DOHH2 (cell line): ENCODE data around the gene LSMEM2.
"Not testable (repeated sequence)": the region's sequence is repeated elsewhere in the genome, so short reads cannot be mapped to it uniquely, and the experiment has no call there.

ENCODE experiments used
- EZH2phosphoT487 ChIP-seq: fragments of 200-600 bp; sonication (generic); IDR thresholded peaks from 2 replicates; pipeline ENCODE4 v1.6.1; 2017; ENCODE audit warnings: borderline replicate concordance, mild to moderate bottlenecking, antibody characterized with exemption, low read length, moderate library complexity, mixed read lengths
- TF ChIP-seq, protein P1 (sequence below): fragments of 200-600 bp; sonication (generic); IDR thresholded peaks from one replicate; pipeline ENCODE4 v1.5.1; 2014; ENCODE audit warnings: antibody characterized with exemption, mild to moderate bottlenecking, low read depth, low read length; ENCODE audit not compliant: poor library complexity, severe bottlenecking

DNA sequence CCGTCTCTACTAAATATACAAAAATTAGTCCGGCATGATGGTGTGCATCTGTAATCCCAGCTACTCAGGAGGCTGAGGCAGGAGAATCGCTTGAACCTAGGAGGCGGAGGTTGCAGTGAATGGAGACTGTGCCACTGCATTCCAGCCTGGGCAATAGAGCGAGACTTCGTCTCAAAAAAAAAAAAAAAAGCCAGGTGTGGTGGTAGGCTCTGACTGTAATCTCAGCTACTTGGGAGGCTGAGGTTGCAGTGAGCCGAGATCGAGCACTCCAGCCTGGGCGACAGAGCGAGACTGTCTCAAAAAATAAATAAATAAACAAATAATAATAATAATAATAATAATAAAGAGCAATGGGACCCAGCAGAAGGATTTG is 6.4 kb upstream of the LSMEM2 start:
- TF ChIP-seq, protein P1, sequence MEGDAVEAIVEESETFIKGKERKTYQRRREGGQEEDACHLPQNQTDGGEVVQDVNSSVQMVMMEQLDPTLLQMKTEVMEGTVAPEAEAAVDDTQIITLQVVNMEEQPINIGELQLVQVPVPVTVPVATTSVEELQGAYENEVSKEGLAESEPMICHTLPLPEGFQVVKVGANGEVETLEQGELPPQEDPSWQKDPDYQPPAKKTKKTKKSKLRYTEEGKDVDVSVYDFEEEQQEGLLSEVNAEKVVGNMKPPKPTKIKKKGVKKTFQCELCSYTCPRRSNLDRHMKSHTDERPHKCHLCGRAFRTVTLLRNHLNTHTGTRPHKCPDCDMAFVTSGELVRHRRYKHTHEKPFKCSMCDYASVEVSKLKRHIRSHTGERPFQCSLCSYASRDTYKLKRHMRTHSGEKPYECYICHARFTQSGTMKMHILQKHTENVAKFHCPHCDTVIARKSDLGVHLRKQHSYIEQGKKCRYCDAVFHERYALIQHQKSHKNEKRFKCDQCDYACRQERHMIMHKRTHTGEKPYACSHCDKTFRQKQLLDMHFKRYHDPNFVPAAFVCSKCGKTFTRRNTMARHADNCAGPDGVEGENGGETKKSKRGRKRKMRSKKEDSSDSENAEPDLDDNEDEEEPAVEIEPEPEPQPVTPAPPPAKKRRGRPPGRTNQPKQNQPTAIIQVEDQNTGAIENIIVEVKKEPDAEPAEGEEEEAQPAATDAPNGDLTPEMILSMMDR = not testable (repeated sequence)
- TF ChIP-seq EZH2phosphoT487 = not testable (repeated sequence)
